Mesendoderm (in vitro differentiated cells): Measurements from ENCODE around the gene RASSF6.

ENCODE experiments used
- DNase-seq: peaks from one replicate; pipeline ENCODE4 v3.0.0; 2013
- H2AK5ac ChIP-seq: 2 replicates; pipeline ENCODE4 v1.6.1; 2013; ENCODE audit warnings: low read length, inconsistent platforms
- H2BK120ac ChIP-seq: 2 replicates; pipeline ENCODE4 v1.6.1; 2013; ENCODE audit warnings: low read depth, mild to moderate bottlenecking, low read length, moderate library complexity, mixed read lengths
- H2BK15ac ChIP-seq: replicated peaks from 2 replicates; pipeline ENCODE4 v1.6.1; 2013; ENCODE audit warnings: low read depth, mild to moderate bottlenecking, moderate library complexity
- H2BK5ac ChIP-seq: 2 replicates; pipeline ENCODE4 v1.6.1; 2013; ENCODE audit warnings: low read length, inconsistent platforms
- H3K18ac ChIP-seq: 2 replicates; pipeline ENCODE4 v1.6.1; 2013; ENCODE audit warnings: mild to moderate bottlenecking, low read length, mixed read lengths
- H3K23ac ChIP-seq: one replicate; pipeline ENCODE4 v1.6.1; 2013; ENCODE audit warnings: low read length
- H3K27ac ChIP-seq: 2 replicates; pipeline ENCODE4 v1.5.1; 2013; ENCODE audit warnings: low read depth, mild to moderate bottlenecking, inconsistent platforms, low read length, moderate library complexity
- H3K27me3 ChIP-seq: 2 replicates; pipeline ENCODE4 v1.6.1; 2013; ENCODE audit warnings: low read length, control low read depth, mild to moderate bottlenecking, inconsistent platforms; ENCODE audit not compliant: insufficient read depth, poor library complexity
- H3K36me3 ChIP-seq: 2 replicates; pipeline ENCODE4 v1.6.1; 2013; ENCODE audit warnings: low read length, inconsistent platforms; ENCODE audit not compliant: control insufficient read depth, insufficient read depth
- H3K4ac ChIP-seq: one replicate; pipeline ENCODE4 v1.6.1; 2013; ENCODE audit warnings: low read depth, mild to moderate bottlenecking, low read length, moderate library complexity
- H3K4me1 ChIP-seq: 2 replicates; pipeline ENCODE4 v1.6.1; 2013; ENCODE audit warnings: low read depth, low read length, inconsistent platforms; ENCODE audit not compliant: control insufficient read depth
- H3K4me2 ChIP-seq: 2 replicates; pipeline ENCODE4 v1.6.1; 2013; ENCODE audit warnings: low read length
- H3K4me3 ChIP-seq: 2 replicates; pipeline ENCODE4 v1.5.1; 2013; ENCODE audit warnings: mild to moderate bottlenecking, low read length
- H3K56ac ChIP-seq: one replicate; pipeline ENCODE4 v1.6.1; 2013; ENCODE audit warnings: low read length
- H3K79me1 ChIP-seq: 2 replicates; pipeline ENCODE4 v1.6.1; 2013; ENCODE audit warnings: low read length, inconsistent platforms
- H3K79me2 ChIP-seq: 2 replicates; pipeline ENCODE4 v1.6.1; 2013; ENCODE audit warnings: mild to moderate bottlenecking, low read length; ENCODE audit not compliant: control insufficient read depth, insufficient read depth
- H3K9ac ChIP-seq: 2 replicates; pipeline ENCODE4 v1.6.1; 2013; ENCODE audit warnings: low read length, inconsistent platforms
- H4K5ac ChIP-seq: one replicate; pipeline ENCODE4 v1.6.1; 2013; ENCODE audit warnings: low read length
- H4K8ac ChIP-seq: one replicate; pipeline ENCODE4 v1.6.1; 2013; ENCODE audit warnings: low read depth, mild to moderate bottlenecking, control low read depth, low read length, moderate library complexity
- WGBS: extraction: QIAGEN DNeasy Blood & Tissue Kit; methylation state at CpG from one replicate; pipeline ENCODE4 v1.1.7; 2013; ENCODE audit warnings: low lambda C conversion rate, missing lambda C conversion rate; ENCODE audit not compliant: insufficient coverage; ENCODE audit errors: extremely low coverage; 5-methylcytosine and 5-hydroxymethylcytosine counted together

RASSF6 gene

DNA sequence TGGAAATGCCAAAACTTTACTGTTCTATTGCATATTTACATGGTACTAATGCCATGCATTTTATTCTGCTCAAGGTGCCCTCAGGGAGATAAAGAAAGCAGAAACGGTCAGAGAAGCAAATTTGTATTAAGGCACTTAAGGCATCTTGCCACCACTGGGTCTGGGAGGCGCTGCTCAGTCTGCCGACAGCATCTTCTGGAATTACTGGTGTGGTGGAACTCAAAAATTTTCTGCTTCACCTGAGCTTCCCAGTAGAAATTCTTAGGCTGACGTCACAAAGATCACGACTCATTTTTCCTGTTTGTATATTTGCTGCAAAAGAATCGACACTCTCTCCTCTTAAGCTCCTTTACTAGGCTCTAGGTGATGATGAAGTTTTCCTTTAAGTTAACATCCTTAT, 3.0 kb downstream of the RASSF6 start:
- WGBS, result no CpG with 5 or more reads among the region's 6 CpGs
- Histone ChIP-seq H3K27ac (no peak overlapping the region), H3K4ac (no peak overlapping the region), H3K4me1 (peaks cover 3% of the 10 kb centered on the region), H3K4me2 (no peak overlapping the region), H3K79me2 (no peaks in the 10 kb centered on the region), H3K79me1 (no peaks in the 10 kb centered on the region), H3K23ac (no peak overlapping the region), H3K18ac (no peak overlapping the region), H3K9ac (no peak overlapping the region), H3K27me3 (no peaks in the 10 kb centered on the region), H4K8ac (no peak overlapping the region), H3K4me3 (no peak overlapping the region), H2BK15ac (no peak overlapping the region), H2BK5ac (no peak overlapping the region), H2BK120ac (no peak overlapping the region), H3K56ac (no peak overlapping the region), H3K36me3 (no peaks in the 10 kb centered on the region), H2AK5ac (no peak overlapping the region), H4K5ac (no peak overlapping the region)
- no peak for DNase-seq

DNA sequence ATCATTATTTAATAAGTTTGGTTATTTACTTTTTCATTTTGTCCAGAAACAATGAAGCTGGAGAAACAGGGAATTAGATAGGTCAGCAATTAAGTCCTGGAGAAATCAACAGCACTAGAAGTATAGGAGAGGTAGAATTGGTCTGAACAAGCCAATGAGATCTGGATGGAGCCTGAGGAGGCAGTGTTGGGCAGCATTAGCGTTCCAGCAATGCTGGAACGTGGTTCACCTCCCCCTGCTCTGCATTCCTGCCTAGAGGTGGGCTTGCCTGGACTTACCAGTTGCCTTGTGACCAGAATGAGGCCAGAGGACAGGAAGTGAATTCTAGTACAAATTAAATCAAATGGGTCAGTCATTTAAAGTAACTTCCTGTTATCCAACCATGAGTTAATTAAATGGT, 4.6 kb downstream of the RASSF6 start:
- peak; percentile 90 for DNase-seq
- WGBS, result no CpG with 5 or more reads among the region's 2 CpGs
- no peak overlapping the region for H3K18ac ChIP-seq

DNA sequence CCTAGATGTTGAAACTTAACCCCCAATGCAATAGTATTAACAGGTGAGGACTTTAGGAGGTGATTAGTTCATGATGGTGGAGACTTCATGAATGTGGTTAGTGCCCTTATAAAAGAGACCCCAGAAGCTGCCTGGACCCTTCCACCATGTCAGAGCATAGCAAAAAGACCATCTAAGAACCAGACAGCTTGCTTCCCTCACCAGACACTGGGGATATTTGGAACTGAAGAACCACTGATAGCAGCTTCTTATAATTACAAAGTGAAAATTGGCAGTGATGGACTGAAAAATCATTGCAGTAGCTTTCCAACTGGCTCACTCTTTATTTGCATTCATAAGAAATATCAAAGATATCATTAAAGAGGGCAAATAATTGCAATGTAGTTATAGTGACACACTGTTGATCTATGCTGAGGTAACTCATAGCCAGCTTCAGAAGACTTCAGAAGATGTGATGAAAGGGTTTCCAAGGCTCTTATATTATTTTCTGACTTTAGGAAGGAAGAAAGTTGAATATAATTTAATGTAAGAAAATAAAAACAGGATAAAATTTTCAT, 5.8 kb downstream of the RASSF6 start:
- no peak overlapping the region for H2AK5ac ChIP-seq
- no peak overlapping the region for H3K56ac ChIP-seq
- H3K4me1 ChIP-seq, result no peaks in the 10 kb centered on the region
- H4K5ac ChIP-seq, result no peak overlapping the region
- no peak overlapping the region for H4K8ac ChIP-seq
- no peak overlapping the region for H3K4me3 ChIP-seq
- no peak overlapping the region for H3K9ac ChIP-seq
- no peak overlapping the region for H3K18ac ChIP-seq
- no peaks in the 10 kb centered on the region for H3K79me2 ChIP-seq
- no peak overlapping the region for H3K23ac ChIP-seq
- H3K79me1 ChIP-seq, result no peaks in the 10 kb centered on the region
- H2BK15ac ChIP-seq, result no peak overlapping the region
- no peak overlapping the region for H2BK120ac ChIP-seq
- no peak for DNase-seq
- H3K27me3 ChIP-seq, result no peaks in the 10 kb centered on the region
- H3K4me2 ChIP-seq, result no peak overlapping the region
- no peak overlapping the region for H2BK5ac ChIP-seq
- no peak overlapping the region for H3K4ac ChIP-seq
- H3K27ac ChIP-seq, result no peak overlapping the region
- H3K36me3 ChIP-seq, result no peaks in the 10 kb centered on the region

More for the DNA sequence above, 4.6 kb downstream of the RASSF6 start:
- Histone ChIP-seq H3K79me2 (no peaks in the 10 kb centered on the region), H3K79me1 (no peaks in the 10 kb centered on the region), H2AK5ac (no peak overlapping the region), H3K4me2 (no peak overlapping the region), H4K8ac (no peak overlapping the region), H2BK15ac (no peak overlapping the region), H4K5ac (no peak overlapping the region), H3K56ac (no peak overlapping the region), H2BK120ac (no peak overlapping the region), H3K23ac (no peak overlapping the region), H3K27ac (no peak overlapping the region), H3K27me3 (no peaks in the 10 kb centered on the region), H3K4ac (no peak overlapping the region), H3K4me3 (no peak overlapping the region), H3K36me3 (no peaks in the 10 kb centered on the region), H2BK5ac (no peak overlapping the region), H3K9ac (no peak overlapping the region), H3K4me1 (peaks cover 1% of the 10 kb centered on the region)

DNA sequence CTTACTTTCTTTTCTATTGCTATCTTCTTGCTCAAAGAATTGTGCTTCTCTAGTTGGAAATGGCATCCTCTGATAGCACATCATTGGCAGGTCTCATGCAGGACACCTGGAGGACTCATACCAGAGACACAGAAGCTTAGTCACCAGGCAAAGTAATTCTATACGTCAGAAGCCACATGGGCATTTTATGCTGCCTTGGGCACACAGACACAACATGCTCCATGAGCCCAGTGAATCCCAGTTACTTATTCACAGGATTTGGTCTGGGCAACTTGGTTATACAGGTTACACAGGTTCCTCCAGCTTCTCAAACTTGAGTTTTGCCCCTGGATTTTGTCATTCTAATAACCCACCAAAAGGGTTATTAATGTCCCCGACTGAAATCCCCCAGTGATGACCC, 7.1 kb downstream of the RASSF6 start:
- Histone ChIP-seq H3K4me1 (no peaks in the 10 kb centered on the region), H4K8ac (no peak overlapping the region), H3K9ac (no peak overlapping the region), H2BK15ac (no peak overlapping the region), H3K27ac (no peak overlapping the region), H4K5ac (no peak overlapping the region), H3K79me2 (no peaks in the 10 kb centered on the region), H2AK5ac (no peak overlapping the region), H2BK5ac (no peak overlapping the region), H3K36me3 (no peaks in the 10 kb centered on the region), H3K56ac (no peak overlapping the region), H3K4me3 (no peak overlapping the region), H3K27me3 (no peaks in the 10 kb centered on the region), H3K4ac (no peak overlapping the region), H3K4me2 (no peak overlapping the region), H3K79me1 (no peaks in the 10 kb centered on the region), H3K23ac (no peak overlapping the region), H2BK120ac (no peak overlapping the region), H3K18ac (no peak overlapping the region)
- WGBS, result no CpG with 5 or more reads among the region's 2 CpGs
- DNase-seq, result no peak

DNA sequence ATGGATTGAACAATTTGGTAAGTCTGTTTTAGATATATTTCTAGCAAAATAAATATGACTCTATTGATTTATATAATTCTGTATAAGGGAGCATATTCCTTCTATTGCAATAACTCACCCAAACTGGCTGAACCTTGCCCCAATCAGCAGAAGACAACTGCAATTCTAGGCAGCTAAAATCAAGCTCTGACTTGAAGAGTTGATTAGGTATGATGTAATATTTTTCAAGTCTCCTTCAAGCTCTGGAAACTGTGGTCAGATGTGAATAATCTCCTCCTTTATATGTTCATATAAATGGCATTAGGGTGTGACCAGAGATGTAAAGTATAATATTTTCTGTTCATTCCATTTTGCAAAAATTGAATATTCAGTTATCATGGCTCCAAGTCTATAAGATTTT, 8.2 kb downstream of the RASSF6 start:
- no peak overlapping the region for H3K9ac ChIP-seq
- no peak overlapping the region for H2BK15ac ChIP-seq
- no peak overlapping the region for H4K8ac ChIP-seq
- H3K79me2 ChIP-seq, result no peaks in the 10 kb centered on the region
- H3K36me3 ChIP-seq, result no peaks in the 10 kb centered on the region
- no peak overlapping the region for H3K18ac ChIP-seq
- no peak overlapping the region for H3K23ac ChIP-seq
- H3K4me1 ChIP-seq, result no peaks in the 10 kb centered on the region
- H3K4me3 ChIP-seq, result no peak overlapping the region
- H3K4me2 ChIP-seq, result no peak overlapping the region
- no peaks in the 10 kb centered on the region for H3K79me1 ChIP-seq
- H2AK5ac ChIP-seq, result no peak overlapping the region
- no peak overlapping the region for H3K4ac ChIP-seq
- H3K27me3 ChIP-seq, result no peaks in the 10 kb centered on the region
- no peak overlapping the region for H3K56ac ChIP-seq
- no peak overlapping the region for H4K5ac ChIP-seq
- H2BK5ac ChIP-seq, result no peak overlapping the region
- H2BK120ac ChIP-seq, result no peak overlapping the region
- no peak overlapping the region for H3K27ac ChIP-seq
- DNase-seq, result no peak

DNA sequence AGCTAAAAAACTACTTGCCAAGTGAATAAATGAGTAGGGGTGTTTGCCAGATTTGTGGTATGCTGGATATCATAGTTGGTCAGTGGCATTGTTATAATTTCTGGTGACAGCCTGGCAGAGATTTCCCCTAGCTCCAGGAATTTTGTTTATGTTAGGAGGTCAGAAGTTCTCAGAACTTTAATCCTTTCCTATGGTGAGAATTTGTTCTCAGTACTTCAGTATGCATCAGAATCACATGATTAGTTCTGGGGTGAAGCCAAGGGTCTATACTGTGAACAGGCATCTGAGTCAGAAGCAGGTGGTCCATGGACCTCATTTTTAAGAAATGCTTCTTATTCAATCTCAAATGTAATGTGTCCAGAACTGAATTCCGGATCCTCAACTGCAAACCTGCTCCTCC, 10.5 kb downstream of the RASSF6 start:
- H3K23ac ChIP-seq, result no peak overlapping the region
- H2BK15ac ChIP-seq, result no peak overlapping the region
- H3K4me1 ChIP-seq, result no peaks in the 10 kb centered on the region
- no peaks in the 10 kb centered on the region for H3K79me1 ChIP-seq
- H3K4me2 ChIP-seq, result no peak overlapping the region
- no peak overlapping the region for H2BK5ac ChIP-seq
- no peak overlapping the region for H3K56ac ChIP-seq
- no peak overlapping the region for H4K5ac ChIP-seq
- H3K36me3 ChIP-seq, result no peaks in the 10 kb centered on the region
- H3K18ac ChIP-seq, result no peak overlapping the region
- DNase-seq, result no peak
- no peak overlapping the region for H2AK5ac ChIP-seq
- H3K27me3 ChIP-seq, result no peaks in the 10 kb centered on the region
- no CpG with 5 or more reads among the region's 1 CpG for WGBS
- H3K4ac ChIP-seq, result no peak overlapping the region
- H3K4me3 ChIP-seq, result no peak overlapping the region
- no peak overlapping the region for H2BK120ac ChIP-seq
- H3K27ac ChIP-seq, result no peak overlapping the region
- H4K8ac ChIP-seq, result no peak overlapping the region
- H3K79me2 ChIP-seq, result no peaks in the 10 kb centered on the region
- no peak overlapping the region for H3K9ac ChIP-seq
